GM12872 (cell line): ENCODE measurements around the gene FBLN2.

Source experiments
- TF ChIP-seq, protein P1 (sequence below): IDR thresholded peaks from 3 replicates; pipeline ENCODE4 v1.5.1; 2011; ENCODE audit warnings: low read depth, mild to moderate bottlenecking, low read length, moderate library complexity; ENCODE audit not compliant: insufficient read depth

Gene FBLN2

DNA sequence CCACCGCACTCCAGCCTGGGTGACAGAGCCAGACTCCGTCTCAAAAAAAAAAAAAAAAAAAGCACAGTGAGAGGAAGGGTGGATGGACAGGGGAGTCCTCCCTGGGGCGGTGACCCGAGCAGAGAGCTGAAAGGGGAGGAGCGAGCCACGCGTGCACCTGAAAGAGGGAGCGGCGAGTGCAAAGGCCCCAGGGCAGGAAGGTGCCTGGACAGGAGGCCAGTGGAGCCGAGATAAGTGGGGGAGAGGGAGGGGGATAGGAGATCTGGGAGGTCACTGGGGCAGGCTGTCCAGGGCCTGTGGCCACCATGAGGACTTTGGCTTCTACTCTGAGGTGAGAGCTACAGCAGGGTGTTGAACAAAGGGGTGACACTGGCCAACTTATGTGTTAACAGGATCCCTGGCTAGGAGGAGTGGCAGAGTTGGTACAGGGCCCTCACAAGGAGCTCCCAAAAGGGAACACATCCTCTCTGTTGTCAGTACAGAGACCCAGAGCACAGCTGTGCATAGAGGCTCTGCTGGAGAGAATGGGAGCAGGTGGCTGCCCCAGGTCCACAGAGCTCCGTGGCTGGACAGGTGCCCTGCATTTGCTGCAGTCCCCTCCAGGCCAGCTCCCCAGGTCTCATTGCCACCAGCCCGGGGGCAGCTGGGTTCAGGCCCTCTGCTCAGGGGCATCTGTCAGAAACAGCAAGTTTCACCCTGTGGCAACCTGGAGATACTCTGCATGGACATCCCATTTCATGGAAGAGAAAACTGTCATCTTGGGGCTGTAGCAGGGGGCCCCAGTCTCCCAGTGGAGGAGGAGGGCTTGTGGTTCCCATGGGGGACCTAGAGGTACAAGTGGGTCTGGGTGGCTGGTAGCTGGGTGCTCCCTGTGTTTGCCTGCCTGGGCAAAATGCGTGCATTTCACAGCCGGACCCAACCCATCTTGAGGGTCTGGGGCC, 28.5 kb downstream of the FBLN2 start:
- TF ChIP-seq, protein P1, sequence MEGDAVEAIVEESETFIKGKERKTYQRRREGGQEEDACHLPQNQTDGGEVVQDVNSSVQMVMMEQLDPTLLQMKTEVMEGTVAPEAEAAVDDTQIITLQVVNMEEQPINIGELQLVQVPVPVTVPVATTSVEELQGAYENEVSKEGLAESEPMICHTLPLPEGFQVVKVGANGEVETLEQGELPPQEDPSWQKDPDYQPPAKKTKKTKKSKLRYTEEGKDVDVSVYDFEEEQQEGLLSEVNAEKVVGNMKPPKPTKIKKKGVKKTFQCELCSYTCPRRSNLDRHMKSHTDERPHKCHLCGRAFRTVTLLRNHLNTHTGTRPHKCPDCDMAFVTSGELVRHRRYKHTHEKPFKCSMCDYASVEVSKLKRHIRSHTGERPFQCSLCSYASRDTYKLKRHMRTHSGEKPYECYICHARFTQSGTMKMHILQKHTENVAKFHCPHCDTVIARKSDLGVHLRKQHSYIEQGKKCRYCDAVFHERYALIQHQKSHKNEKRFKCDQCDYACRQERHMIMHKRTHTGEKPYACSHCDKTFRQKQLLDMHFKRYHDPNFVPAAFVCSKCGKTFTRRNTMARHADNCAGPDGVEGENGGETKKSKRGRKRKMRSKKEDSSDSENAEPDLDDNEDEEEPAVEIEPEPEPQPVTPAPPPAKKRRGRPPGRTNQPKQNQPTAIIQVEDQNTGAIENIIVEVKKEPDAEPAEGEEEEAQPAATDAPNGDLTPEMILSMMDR, result no peak

DNA sequence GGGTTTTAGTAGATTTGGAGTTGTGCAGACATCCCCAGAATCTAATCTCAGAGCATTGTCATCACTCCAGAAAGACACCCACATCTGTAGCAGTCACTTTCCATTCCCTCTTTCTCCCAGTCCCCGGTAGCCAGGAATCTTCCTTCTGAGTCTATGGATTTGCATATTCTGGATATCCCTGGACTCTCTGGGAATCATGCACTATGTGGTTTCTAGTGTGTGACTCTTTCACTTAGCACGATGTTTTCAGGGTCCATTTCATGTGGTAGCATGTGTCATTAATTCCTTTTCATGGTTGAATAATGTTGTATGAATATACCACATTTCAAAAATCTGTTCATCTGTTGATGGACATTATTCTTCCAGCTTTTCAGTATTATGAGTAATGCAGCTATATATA, 29.3 kb downstream of the FBLN2 start:
- TF ChIP-seq, protein P1, result no peak

DNA sequence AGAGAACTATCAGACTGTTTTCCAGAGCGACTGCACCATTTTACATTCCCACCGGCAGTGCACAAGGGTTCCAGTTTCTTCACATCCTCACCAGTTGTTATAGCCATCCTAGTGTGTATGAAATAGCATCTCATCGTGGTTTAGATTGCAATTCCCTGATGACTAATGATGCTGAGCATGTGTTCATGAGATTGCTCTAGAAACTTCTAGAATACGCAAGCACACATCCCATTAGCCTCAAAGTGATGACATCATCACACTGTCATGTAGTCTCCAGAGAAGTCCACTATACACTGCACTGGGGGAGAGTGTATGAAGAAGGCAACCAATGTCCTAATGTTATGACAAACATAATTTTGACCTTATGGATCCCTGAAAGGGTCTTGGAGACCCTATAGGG, 30.1 kb downstream of the FBLN2 start:
- TF ChIP-seq, protein P1, result no peak

DNA sequence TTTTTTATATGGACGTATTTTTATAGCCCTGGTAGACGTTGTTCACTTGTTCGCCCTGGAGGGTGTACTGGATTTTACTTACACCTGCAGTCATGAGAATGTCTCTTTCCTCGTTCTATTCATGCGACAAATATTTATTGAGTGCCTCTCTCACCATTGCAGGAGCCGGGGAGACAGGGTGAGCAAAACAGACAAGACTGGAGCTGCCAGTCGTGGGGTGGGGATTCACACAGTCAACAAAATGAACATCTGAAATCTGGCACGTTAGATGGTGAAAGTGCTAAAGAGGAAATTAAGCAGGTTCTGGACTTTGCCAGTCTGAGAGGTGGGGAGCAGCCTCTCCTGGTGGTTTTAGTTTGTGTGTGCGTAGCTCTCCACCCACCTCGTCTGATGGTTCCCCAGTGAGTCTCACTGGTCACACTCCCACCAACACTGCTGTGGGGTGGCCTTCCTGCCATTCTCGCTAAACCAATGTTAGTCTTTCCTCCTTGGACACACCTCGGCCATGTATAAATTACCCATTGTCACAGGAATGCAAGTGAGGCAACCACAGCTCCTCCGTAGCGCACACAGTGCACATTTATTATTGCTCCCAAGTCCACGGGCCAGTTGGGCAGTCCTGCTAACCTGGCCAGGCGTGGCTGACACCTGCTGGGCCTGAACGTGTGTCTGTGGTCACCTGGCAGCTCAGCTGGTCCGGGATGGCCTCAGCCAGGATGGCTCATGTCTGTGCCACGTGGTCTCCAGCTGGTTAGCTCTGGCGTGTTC, 31.5 kb downstream of the FBLN2 start:
- TF ChIP-seq, protein P1, result no peak

DNA sequence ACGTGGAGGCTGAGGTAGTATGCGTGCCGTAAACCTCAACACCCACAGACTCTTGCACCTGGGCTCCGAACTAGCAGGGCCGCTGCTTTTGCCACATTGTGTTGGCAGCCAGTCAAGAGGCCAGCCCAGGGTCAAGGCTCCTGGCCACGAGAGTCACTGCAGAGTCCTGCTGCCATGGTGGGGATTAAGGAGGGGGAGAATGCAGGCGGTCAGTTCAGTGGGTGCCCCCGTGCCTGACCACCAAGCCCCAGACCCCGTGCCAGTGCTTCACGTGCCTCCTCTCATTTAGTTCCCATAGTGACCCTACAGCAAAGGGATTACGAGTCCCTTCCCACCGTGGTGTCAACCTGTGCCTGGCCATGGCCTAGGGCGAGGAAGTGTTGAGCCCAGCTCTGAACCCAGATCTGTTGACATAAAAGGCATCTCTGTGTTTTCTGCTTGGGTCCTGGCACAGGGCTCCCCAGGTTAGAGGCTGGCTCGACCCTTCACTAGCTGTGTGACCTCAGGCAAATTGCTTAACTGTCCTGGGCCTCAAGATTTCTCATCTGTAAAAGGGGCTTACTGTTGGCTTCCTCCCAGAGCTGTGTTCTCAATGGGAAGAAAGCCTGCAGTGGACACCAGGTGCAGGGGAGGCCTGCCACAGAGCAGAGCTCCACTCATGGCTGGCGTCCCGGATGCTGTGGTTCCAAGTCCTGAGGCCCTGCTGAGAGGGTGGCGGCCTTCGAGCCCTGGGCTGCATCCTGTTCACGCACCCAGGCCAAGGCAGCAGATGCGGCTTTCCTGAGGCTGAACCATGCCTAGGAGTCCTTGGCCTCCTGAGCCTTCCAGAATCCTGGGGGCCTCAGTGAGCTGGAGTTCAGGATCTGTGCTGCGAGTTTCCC, 32.8 kb downstream of the FBLN2 start:
- TF ChIP-seq, protein P1, result no peak

DNA sequence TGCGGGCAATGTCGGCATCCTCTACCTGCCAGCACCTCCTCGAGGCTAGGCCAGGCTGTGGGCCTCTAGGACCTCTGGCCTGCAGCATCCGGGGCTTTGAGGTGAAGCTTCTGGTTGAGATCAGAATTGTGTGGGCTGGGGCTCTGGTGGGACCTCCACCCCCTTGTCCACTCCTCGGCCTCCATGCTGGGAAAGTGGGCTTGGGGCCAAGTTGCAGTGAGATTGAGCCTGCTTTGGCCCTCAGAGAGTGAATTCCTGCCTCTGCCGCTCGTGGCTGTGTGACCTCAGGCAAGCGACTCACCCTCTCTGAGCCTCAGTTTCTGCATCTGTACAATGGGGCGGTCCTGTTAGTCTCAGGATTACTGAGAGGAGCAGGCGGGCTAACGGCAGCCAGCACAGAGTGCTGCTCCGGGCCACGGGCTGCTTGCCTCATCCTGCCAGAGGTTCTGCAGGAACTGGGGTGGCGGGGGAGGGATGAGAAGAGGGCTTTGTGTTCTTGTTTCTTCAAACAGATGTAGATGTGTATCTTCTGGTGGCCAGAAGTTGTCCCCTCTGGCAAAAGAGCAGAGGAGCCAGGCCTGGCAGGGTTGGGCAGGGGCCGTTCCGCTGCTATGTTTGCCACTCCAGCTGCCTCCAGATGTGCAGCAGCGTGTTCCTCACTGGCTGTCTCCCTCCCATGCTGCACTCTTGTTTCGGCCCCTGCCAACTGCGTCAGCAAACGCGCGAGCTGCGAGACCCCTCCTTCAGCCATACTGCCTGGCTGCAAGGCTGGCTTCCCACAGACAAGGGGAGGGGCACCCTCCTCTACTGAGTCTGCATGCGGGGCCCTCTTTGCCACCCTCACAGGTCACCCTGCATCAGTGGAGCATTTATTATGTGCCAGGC, 33.7 kb downstream of the FBLN2 start:
- TF ChIP-seq, protein P1, result no peak
